IPS-18c (cell line): ENCODE data around the gene PIP5K1C.
A peak's percentile ranks its signal among the peaks of the same experiment; 100 is the strongest.

Experiments
- H3K4me3 ChIP-seq: 2 replicates; pipeline ENCODE4 v1.7.0; 2013; ENCODE audit warnings: low read depth, mild to moderate bottlenecking, low read length, moderate library complexity; ENCODE audit not compliant: insufficient read depth
- H3K9me3 ChIP-seq: one replicate; pipeline ENCODE4 v1.6.1; 2013; ENCODE audit warnings: mild to moderate bottlenecking, low read length, moderate library complexity; ENCODE audit not compliant: control insufficient read depth, insufficient read depth

Gene PIP5K1C

DNA sequence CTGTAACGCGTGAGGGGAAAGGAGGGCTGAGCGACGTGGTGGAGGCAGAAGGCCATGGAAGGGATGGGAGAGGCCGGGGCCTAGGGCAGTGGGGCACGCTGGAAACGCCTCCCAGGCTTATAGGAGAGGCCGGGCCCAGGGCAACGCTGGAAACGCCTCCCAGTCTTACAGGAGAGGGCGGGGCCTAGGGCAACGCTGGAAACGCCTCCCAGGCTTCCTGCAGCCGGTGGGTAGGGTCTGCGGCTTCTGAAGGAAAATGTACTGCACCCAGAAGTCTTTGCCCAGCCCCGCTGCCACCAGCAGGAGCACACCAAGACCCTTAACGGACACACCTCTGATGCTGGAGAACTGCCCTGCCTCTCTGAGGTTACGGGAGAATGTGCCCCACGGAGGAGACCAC lies 82.8 kb downstream of the PIP5K1C start:
- Histone ChIP-seq H3K9me3 (no peaks in the 10 kb centered on the region), H3K4me3 (no peak overlapping the region)

DNA sequence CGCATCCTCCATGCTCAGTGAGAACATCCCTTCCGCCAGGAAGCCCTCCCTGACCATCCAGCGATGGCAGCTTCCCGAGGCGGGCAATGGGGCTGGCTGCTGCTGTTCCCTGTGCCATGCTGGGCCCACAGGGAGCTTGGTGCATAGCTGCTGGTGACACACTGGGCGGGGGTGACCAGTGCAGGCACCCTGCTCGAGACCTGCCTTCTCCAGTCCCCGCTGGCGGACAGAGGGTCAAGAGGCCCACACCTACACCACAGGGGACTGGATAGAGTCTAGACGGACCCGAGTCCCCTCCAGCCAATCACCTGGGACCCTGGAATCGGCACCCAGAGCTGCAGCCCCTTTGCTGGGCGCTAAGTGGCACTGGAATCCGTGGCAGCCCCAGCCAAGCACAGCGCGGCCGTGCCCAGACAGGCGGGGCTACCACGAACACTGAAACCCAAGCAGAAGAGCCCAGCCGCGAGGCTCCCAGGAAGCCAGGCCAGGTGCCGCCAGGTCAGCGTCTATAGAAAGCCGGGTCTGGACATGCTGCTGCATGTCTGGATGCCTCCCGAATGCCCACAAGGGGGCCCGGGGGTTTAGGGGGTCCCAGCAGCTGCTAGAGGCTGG lies 84.6 kb downstream of the PIP5K1C start:
- no peaks in the 10 kb centered on the region for H3K9me3 ChIP-seq

DNA sequence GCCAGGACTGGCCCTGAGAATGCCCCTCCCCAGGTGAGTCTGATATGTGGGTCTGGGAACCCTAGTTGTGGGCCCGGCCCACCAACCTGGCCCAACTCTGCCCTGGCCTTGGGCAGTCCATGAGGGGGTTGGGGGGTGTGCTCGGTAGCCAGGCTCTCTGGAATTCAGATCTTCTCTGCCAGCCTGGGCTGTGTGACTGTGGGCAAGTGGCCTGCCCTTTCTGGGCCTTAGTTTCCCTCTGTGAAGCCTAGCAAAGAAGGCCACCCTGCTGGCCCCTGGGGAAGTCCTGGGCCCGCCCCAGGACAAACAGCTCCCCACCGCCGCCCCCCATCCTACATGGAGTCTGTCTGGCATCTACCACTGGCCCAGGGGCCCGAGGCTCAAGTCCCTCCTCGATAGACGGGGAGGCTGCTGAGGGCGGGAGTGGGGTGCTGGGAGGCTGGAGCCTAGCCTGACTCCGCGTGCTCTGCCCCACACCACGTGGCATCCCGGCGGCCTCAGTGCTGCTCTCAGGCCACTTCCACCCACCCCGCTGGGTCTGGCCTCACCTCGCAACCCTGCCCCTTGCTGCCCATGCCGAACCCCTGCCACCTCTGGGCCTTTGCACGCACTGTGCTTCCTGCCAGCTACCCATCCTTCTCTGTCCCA lies 85.3 kb downstream of the PIP5K1C start:
- Histone ChIP-seq H3K9me3 (no peaks in the 10 kb centered on the region), H3K4me3 (no peak overlapping the region)

More for the DNA sequence above, 84.6 kb downstream of the PIP5K1C start:
- no peak overlapping the region for H3K4me3 ChIP-seq

DNA sequence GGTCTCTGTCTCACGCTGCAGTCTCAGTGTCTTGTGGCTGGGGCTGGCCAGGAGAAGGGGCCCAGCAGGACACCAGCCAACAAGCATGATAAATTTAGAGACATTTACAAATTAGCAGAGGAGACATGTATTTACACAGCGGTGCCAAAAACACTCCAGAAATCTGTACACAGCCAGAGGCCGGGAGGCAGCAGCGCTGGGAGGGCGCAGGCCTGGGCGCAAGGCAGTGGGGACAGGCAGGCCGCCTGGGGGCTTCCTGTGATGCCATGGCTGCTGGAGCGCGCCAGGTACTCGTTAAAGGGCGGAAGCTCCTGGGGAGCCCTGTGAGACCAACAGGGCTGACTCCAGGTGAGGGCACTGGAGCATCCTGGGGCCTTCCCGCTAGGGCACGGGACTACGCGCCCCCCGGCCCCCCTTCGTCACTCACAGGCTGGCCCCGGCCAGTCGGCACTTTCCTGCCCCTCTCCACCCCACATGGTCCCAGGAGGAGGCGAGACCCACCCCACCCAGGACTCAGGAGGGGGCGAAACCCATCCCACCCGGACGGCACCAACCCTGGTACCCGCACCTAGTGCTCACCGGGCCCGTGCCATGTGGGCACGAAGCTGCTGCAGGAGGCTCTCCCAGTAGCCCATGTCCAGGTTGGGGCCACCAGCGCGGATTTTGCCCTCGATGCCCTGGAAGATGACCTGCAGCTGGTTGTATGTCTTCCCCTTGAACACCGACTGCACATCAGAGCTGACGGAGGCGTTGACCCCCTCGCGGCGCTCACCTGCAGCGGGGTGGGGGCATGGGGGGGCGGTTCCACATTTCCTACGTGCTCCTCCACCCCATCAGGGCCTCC lies 86.2 kb downstream of the PIP5K1C start:
- H3K9me3 ChIP-seq: no peaks in the 10 kb centered on the region
- no peak overlapping the region for H3K4me3 ChIP-seq

DNA sequence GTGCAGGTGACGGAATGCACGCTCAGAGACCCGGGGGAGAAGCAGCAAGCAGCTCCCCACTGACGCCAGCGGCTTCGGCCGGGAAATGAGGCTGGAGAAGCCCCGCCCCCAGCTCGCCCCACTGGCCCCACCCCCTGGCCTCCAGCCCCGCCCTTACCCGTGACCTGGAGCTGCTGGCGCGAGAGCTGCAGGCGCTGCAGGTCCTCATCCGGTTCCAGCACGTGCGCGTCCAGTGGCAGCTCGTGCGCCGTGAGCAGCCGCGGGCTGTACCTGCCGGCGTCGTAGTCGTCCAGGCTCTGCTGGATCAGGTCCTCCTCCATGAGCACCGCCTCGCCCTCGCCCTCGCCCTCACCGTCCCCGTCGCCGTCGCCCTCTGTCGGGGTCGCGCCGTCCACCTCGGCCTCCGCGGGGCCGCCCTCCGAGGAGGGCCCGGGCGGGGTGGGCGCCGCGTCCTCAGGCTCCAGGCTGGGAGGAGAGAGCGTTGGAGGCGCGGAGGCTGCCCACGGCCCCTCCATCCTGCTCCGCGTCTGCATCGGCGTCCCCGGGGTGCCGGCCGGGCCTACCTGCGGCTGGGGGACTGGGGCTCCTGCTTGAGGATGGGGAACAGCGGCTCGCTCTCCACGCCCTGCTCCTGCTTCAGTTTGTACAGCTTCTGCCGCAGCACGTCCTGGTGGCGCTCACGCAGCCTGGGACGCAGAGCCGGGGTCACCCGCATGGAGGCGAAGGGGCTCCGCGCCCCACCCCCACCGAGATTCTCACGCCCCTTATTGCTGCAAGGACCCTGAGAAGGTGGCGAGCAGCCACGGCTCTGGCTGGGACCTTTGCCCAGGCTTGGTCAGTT lies 87.1 kb downstream of the PIP5K1C start:
- no peaks in the 10 kb centered on the region for H3K9me3 ChIP-seq
- H3K4me3 ChIP-seq: no peak overlapping the region

DNA sequence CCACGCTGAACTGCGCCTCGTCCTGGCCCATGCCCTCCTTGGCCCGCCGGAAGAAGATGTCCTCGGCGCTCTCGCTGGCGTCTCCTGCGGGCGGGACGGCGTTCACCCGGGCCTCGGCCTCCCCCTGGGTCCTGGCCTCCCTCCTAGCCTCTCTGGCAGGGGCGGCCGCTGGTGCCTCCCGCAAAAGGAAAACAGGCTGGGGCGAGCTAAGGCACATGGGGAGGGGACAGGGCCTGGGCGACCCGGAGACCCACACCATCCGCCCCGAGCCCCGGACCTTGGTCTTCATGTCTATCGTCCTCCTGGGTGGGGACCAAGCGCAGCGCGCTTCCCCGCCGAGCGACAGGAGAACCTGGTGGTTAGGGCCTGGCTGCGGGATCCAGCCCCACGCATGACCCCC lies 87.9 kb downstream of the PIP5K1C start:
- no peaks in the 10 kb centered on the region for H3K9me3 ChIP-seq
- H3K4me3 ChIP-seq: no peak overlapping the region

DNA sequence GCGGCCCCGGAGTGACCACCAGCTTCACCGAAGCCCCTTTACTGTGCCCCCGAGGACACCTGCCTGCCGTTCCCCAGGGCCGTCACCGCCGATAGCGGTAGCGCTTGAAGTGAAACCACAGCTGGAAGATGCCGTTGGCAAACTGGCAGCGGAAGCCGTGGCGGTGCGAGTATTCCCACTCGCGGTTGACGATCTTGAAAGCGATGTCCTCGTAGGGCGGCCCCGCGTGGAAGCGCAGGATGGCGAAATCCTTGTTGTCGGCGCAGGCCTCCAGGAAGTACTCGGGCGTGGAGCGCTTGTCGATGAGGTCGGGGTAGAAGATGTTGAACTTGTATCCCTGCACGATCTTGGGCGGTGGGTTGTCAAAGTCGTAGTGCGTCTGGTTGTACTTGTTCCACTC lies 88.4 kb downstream of the PIP5K1C start:
- no peak overlapping the region for H3K4me3 ChIP-seq
- no peaks in the 10 kb centered on the region for H3K9me3 ChIP-seq

DNA sequence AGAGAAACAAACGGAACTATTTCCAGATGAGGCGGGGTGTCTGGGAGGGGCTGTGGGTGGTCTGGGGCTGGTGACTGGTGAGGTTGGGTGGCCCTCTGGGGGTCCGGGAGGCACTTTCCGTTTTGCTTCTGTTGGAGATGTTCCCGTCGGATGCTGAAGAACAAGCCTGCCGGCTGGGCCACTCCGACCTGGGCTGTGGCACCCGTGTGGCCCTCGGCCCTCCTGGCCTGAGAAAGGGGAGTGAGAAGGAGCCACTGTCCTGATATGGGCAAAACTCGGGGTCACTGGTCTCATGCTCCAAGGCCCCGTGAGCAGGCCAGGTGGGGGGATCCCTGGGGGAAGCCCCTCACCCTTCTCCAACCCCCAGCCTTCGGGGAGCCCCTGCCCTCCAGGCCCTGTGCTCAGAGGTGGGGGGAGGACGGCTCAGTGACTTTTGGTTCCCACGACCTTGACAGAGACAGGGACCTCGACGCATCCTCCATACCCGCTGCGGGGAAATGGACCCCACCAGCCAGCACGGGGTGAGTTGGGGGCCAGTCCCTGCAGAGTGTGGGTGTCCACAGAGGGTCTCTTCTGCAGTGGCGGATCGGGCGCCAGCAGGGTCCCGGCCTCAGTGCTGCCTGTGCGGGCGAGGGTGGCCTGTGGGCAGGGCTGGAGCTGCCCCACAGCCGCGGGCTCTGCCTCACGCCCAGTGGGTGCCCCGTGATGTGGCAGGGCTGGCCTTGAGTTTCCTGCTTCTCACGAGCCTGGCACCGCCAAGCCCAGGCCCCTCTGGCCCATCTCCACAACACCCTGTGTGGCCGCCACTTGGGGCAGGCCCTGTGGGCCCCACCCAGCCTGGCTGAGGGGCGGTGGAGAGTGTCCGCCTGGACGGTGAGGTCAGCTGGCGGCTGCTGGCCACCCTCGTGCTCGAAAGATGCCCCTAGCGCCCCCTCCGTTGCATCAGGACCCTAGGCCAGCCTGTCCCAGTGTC lies 89.2 kb downstream of the PIP5K1C start:
- Histone ChIP-seq H3K4me3 (no peak overlapping the region), H3K9me3 (no peaks in the 10 kb centered on the region)

DNA sequence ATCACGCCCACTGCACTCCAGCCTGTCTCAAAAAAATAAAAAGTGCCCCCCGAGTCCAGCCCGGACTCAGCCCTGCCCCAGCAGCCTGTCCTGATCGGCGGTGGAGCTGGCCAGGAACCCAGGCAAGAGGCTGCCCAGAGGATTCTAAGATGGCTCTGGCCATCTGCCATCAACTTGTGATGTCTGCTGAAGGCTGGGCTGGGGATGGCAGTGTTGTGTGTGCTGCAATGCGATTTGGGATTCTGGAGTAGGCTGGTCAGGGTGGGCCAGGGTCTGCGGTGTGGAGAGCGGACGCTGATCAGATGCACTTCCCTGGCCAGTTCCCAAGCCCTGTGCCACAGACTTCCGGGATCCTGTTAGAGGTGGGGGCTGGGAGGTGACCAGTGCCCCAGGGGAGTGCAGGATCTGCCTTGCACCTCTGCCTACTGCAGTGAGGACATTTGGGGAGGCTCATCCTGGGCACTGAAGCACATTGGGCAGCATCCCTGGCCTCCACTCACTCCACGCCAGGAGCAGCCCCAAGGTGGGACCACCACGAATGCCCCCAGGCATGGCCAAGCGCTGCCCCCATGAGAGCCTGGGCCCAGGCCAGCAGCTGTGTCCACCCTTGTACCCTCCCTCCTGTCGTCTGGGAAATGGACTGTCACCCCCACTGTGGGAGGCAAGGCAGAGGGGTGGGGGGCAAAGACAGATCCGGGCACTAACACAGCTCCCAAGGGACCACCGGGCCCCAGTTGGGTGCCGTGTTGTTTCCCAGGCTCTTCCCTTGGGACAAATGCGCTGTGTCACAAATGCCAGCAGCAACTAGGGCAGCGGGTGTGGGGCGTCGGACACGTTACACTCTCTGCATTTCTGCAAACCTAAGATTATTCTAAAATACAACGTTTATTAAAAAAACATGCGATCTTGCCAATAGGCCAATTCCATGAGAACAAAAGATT lies 90.2 kb downstream of the PIP5K1C start:
- Histone ChIP-seq H3K9me3 (no peaks in the 10 kb centered on the region), H3K4me3 (no peak overlapping the region)

DNA sequence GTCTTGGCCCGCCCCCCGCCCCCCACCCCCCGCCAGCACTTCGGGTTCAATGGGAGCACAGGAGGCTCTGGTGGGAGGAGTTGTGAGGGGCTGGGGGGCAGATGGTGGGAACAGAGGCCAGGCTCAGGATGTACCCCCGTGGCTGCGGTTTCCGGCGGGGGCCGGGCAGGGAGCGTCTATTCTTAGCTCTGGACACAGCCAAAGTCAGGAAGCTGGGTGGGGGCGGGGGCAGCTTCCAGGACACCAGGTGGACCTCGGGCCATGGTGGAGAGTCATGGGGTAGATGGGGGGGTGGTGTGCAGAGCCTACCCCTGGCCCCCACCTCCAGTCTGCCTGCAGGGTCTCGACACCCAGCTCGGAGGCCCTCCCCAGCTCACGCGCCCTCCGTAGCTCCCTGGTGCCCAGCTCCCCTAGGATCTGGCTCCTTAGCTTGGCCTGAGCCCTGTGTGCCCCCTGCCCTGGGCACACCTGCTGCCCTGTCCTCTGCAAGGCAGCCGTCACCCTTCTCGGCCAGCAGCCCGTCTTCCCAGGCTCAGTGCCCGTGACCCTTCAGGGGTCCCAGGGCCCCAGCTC lies 91.4 kb downstream of the PIP5K1C start:
- Histone ChIP-seq H3K9me3 (no peaks in the 10 kb centered on the region), H3K4me3 (no peak overlapping the region)

DNA sequence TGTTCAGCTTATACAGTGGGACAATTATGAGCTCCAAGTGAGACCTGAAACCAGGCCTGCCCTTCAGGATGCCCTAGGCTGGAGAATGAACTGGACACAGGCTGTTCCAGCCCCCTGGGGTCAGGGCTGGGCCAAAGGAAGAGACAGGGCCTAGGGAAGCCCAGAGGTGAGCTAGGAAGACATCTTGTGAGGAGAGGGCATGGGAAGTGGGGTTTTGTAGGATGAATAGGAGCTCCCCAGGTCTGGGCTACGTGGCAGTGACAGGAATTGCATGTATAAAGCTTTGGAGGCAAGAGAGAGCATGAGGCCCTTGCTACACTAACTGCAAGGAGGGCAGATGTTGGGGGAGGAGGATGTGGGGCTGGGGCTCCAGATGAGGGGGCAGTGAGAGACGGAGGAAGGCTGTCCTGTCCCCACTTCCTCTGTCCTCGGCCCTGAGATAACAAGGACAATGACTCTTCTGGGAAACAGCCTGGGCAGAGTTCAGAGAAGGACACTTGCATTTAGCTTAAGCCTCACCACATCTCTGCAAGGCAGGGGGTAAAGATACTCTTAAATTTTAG lies 92.1 kb downstream of the PIP5K1C start:
- Histone ChIP-seq H3K4me3 (no peak overlapping the region), H3K9me3 (no peaks in the 10 kb centered on the region)

DNA sequence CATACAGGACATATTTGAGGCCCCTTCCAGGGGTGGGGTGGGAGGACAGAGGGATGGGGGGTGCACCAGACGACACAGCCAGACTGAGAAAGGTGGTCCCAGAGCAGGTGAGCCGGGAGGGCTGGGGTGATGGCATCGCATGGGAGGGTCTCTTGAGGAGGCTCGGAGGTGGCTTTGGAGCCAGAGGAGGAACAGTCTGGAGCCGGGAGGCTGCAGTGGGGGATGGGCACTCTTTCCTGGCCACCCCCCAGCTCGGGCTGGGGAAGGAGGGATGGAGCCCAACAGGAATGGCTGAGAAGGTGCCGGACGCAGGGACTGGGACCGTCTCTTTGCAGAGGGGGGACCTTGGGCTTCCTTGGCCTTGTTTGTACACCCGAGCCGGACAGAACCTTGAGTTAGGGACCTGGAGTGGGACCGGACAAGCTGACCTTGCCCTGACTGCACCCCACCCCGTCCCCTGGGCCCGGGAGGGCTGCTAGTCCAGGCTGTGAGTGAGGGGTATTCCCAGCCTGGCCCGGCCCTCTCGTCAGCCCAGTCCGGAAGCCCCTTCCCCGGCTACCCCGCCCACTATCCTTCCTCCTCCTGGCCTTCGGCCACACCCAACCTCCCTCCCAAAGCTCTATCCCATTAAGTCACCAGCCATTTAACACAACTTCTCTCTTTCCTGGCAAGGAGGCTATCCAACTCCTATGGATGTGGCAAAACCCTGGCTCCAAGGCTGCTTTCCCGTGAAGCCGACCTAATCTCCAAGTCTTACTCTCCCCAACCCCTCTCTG lies 92.8 kb downstream of the PIP5K1C start:
- H3K9me3 ChIP-seq: no peaks in the 10 kb centered on the region
- H3K4me3 ChIP-seq: peak overlapping the region; percentile 55

DNA sequence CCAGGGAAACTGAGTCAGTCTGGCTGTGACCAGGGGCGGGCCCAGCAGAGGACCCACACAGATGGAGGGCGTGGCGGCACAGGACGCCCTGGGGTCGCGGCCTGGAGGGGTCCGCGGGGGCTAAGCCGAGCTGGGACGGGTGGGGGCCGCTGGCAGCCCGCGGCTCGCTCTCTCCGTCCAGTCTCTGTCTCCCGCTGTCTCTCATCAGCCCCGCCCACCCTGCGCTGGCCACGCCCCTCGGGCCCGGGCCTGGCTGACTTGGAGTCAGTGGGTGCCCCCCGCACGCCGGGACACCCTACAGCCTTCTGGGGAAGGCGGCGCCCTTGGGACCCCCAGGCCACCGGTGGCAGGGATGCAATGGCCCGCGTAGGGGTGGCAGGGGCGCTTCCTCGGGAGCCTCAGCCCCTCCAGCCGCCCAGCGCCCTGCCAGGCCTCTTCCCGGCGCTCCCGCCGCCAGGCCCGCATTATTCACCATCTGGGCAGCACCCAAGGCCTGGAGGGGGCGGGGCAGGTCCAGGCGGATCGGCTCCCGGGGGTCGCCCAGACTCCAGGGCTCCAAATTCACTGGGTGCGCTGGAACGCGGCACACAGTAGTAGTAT lies 93.5 kb downstream of the PIP5K1C start, which contains the start of gene TBXA2R:
Gene TBXA2R, minus strand, starts transcription at position 186 of the 600 bp plus-strand sequence. CDS start 6,241 bp downstream, outside the sequence.
- Histone ChIP-seq H3K9me3 (no peaks in the 10 kb centered on the region), H3K4me3 (peak within 1 kb of the TSS; percentile 55)

DNA sequence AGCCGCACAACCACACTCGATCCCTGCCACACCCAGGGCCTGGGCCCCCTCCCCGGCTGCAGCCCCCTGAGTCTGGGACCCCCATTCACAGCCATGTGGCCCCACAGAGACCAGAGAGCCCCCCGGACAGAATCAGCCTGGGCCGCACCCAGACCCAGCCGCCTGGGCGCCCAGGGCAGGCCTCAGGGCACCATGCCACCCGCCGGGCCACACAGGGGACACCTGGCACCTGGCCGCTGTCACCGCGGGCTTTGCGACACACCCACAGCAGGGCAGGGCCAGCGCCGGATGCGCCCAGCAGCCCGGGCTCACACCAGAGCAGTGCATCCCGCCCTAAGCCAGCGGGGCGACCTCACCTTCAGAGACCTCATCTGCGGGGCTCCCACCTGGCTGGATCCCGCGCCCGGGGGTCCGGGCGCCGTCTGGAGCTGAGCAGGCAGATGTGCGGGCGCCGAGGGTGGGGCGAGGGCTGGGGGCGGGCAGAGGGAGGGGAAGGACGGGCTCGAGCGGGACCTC lies 94.0 kb downstream of the PIP5K1C start:
- peak overlapping the region; percentile 55 for H3K4me3 ChIP-seq

More for the DNA sequence above, 94.0 kb downstream of the PIP5K1C start:
- H3K9me3 ChIP-seq: no peaks in the 10 kb centered on the region
